Glomerular endothelial cell (primary cell): ENCODE data around the gene FAM83C. TPM values are rescaled to one million over a fixed set of nuclear protein-coding genes. Genes with fewer than 3 reads are reported as not detected.

Experiments
- DNase-seq: peaks from one replicate; pipeline ENCODE4 v3.0.0-alpha.2; 2011; ENCODE audit warnings: low read depth, low spot score; ENCODE audit errors: extremely low read depth
- total RNA-seq: library from RNA; depleted of rRNA; stranded (reverse); fragments of >200 nt; gene quantifications from 2 replicates; pipeline ENCODE4 v1.2.3, GENCODE V29; 2015

The FAM83C gene
- total RNA-seq, 1 donor from 2014 or later: not detected

DNA sequence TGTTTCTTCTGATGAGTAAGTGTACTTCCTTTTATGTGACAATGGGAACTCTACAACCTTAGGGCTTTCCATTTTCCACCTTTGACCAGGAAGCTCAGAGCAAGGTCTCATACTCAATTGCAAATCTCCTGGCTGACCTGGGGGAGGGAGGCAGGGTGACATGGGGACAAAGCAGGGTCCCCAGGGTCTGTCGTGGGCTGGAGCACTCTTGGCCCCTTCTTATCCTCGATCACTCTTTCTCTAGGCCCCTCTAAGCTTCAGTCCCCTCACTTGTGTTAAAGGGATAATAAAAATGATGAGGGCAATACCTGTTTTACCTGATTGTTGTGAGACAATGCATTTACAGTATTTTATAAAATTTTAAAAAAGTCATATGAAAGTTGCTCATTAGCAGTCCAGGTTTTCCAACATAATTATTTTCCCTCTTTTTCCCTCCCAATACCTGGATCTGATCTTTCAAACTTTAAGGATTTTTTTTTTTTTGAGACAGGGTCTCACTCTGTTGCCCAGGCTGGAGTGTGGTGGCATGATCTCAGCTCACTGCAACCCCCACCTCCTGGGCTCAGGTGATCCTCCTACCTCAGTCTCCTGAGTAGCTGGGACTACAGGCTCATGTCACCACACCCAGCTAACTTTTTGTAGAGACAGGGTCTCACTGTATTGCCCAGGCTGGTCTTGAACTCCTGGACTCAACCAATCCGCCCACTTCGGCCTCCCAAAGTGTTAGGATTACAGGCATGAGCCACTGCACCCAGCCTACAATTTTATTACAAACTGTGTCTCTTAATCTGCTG lies 8.4 kb upstream of the FAM83C start:
- no peak for DNase-seq

DNA sequence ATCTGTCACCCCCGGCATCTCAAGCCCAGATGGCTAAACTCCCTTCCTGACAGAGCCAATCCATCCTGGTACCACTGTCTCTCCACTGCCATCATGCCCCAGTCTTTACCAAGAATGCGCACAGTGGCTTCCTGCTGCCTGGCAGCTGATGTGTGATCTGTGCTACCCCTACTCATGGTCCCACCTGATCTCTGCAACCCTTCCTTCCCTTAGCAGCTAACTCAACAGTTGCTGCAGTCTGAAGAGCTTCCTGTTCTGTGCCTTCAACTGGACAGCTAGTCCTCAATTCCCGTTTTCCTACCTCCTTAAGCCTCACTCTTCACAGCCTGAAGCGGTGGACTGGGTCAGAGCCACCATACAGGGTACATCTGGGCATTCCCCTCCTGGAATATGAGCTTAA lies 7.6 kb upstream of the FAM83C start:
- DNase-seq: no peak

GRCh38 chr20:35298264-35298663 lies 6.0 kb upstream of the FAM83C start:
- no peak for DNase-seq

GRCh38 chr20:35297740-35298139 lies 5.5 kb upstream of the FAM83C start:
- no peak for DNase-seq

DNA sequence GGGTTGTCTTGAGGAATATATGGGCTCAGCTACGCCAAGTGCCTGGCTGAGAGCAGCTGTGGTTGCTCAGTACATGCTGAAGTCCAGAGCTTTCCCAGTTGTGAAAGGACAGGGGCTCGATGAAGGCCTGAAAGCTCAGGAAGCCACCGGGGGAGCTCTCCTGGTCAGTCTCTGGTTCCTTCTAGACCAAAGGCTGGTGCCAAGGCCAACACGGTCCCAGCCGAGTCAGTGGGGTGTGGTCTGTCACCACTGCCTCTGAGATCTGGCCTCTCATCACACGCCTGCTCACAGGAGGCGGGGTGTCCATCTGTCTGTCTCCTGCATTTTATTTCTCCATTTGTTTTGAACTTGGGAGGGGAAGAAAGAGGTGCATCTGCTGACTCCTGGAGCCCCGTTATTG lies 4.9 kb upstream of the FAM83C start:
- DNase-seq: no peak

DNA sequence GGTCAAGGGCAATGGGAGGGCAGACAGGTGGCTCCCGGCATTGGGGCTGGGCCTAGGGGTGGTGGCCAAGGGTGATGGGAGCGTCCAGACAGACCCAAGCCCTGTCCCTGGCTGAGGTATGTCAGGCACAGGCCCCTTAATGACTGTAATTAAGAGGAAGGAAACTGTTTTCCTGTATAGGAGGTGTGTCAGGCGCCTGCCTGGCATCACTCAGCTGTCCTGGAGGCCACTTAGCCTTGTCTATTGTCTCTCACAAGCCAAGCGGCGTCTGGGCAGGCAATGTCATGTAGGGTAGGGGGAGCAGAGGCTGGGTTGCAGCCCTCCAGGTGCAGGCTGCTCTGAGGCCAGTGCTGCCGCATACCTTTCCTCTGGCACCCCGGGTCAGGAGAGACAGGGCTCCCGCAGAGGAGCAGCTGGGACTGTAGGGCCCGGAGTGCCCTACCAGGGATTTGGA lies 3.9 kb upstream of the FAM83C start:
- DNase-seq: no peak

DNA sequence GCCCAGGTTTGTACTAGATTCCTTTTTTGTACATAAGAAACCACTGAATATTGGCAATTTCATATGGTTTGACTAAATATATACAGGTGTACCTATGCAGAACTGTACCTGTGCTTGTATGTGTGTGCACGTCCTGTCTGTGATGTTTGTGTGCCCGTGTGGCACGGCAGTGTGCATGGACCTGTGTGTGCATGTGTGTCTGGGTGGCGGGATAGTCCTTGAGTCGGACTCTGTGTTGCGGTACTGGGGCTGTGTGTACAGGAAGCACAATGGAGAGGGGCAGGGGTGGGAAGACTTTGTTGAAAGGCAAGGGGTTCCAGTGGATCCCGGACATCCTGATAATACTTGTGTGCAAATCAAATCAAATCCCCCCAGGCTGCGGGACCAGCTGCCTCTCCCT lies 3.4 kb upstream of the FAM83C start:
- DNase-seq: no peak

GRCh38 chr20:35295058-35295457 lies 2.8 kb upstream of the FAM83C start:
- DNase-seq: no peak

GRCh38 chr20:35294293-35294685 lies 2.1 kb upstream of the FAM83C start:
- no peak for DNase-seq

GRCh38 chr20:35293303-35294292 lies 1.4 kb upstream of the FAM83C start:
- DNase-seq: no peak

GRCh38 chr20:35292504-35293285 lies 470 bp upstream of the FAM83C start:
- no peak for DNase-seq

DNA sequence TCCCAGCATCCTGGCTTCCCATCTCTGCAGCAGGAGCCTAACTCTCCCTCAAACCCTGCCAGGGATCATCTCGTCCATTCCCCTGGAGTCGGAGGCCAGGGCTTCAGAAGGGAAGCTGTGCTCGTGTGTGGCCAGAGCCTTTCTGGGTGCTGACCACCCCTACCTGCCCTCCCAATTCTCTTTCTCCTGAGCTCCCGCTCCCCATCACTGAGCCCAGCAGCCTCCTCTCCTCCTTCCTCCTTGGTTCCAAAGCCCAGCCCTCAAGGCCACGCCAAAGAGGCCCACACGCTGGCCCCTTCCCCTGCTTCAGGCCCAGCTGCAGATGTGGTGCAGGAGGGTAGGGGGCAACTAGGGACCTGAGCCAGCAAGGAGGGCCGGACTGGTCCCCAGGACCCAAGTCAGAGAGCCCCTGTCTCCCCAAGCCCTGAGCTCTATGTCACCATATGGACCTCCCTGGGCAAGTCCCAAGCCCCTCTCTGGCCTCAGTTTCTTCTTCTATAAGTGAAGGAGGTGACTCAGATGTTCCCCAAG lies 1.3 kb downstream of the FAM83C start:
- DNase-seq: no peak

- DNase-seq: no peak
Measured at GRCh38 chr20:35290186-35290886, 1.9 kb downstream of the FAM83C start.

GRCh38 chr20:35288325-35289060 lies 3.7 kb downstream of the FAM83C start:
- DNase-seq: no peak

- no peak for DNase-seq
Measured at GRCh38 chr20:35287509-35288324, 4.5 kb downstream of the FAM83C start.

GRCh38 chr20:35286899-35287508 lies 5.2 kb downstream of the FAM83C start:
- no peak for DNase-seq

DNA sequence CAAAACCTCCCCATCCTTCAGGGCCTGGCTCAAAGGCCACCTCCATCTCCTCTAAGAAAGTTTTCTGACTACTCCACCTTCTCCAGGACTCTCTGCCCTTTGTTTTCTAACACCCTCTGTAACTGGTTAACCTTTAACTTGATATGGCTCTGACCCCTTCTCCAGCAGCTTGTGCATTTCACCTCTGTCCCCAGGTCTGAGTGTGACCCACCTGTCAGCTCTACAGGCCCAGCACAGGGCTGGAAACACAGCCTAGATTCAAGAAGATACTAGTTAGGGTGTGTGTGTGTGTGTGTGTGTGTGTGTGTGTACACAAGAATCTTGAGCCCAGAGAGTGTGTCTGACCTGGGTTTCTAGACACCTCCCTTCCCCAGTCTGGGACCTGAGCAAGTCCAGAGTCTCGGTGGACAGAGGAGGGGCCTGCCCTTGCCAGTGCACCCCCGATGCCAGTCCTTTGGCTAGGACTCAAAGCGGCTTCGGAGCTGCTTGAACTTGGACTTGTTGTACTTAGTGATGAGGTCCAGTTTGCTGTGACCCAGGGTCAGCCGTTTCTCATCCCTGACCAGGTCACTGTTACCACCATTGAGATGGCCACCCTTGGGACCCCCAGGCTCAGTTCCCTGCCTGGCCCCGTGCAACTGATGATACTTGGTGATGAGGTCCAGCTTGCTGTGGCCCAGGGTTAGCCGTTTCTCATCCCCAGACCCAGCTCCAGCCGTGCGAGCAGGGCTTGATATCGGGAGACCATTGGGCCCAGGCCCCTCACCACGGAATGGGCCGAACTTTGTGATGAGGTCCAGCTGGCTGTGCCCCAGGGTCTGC lies 5.9 kb downstream of the FAM83C start:
- DNase-seq: no peak
